Gastroesophageal sphincter (tissue), 3 donors: ENCODE measurements around the gene RBM28.

ENCODE experiments used
- CTCF ChIP-seq, 4 experiments: fragments of 200-600 bp in 2 of 4; fragments of 450-650 bp in 2 of 4; sonication (generic) in 1 of 4; IDR thresholded peaks; one replicate each; pipeline ENCODE4 v1.5.1; 2017 to 2019; ENCODE audit warnings: antibody characterized with exemption in 4 of 4, mild to moderate bottlenecking in 2 of 4, moderate library complexity in 2 of 4
- EP300 ChIP-seq: sonication (generic); formaldehyde crosslinking; IDR thresholded peaks from one replicate; pipeline ENCODE4 v1.6.1; 2017; ENCODE audit warnings: antibody characterized with exemption, mild to moderate bottlenecking
- POLR2A ChIP-seq, 2 donors: fragments of 450-650 bp; IDR thresholded peaks; one replicate each; pipeline ENCODE4 v1.6.1; 2017; ENCODE audit warnings: antibody characterized with exemption in 2 of 2, mild to moderate bottlenecking in 2 of 2, moderate library complexity in 1 of 2
- POLR2AphosphoS5 ChIP-seq: sonication (generic); formaldehyde crosslinking; IDR thresholded peaks from one replicate; pipeline ENCODE4 v1.6.1; 2017; ENCODE audit warnings: antibody characterized with exemption

- TF ChIP-seq CTCF (IDR thresholded peaks at IDR 0.05) = no peak
- no peak for TF ChIP-seq POLR2A (IDR thresholded peaks at IDR 0.05)
- no peak for TF ChIP-seq POLR2AphosphoS5
- TF ChIP-seq EP300 = no peak
Observed at GRCh38 chr7:128275681-128276080, 68.0 kb downstream of the RBM28 start.
